Retinal pigment epithelial cell (primary cell): Measurements from ENCODE around the gene FNDC11.

ENCODE experiments used
- DNase-seq: peaks from one replicate; pipeline ENCODE4 v3.0.0-alpha.2; 2010; ENCODE audit warnings: low read depth
- H3K4me3 ChIP-seq: 2 replicates; pipeline ENCODE4 v1.5.1; 2011; ENCODE audit warnings: mild to moderate bottlenecking, low read length, control low read depth, moderate library complexity
- TF ChIP-seq, protein P1 (sequence below): conservative IDR thresholded peaks from 2 replicates; pipeline ENCODE4 v1.5.1; 2011; ENCODE audit warnings: low read depth, low read length, control low read depth, inconsistent platforms

The FNDC11 gene

DNA sequence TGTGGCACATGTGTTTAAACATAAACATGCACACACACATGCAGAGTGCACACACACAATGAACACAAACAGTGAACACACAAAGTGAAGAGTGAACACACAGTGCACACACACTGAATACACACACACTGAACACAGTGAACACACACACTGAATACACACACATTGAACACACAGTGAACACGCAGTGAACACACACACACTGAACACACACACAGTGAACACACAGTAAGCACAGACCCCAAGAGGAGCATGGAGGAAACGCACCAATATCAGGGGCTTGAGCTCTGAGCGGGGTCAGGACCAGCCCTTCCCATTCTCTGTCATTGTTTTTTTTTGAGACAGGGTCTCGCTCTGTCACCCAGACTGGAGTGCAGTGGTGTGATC, 37.2 kb downstream of the FNDC11 start:
- TF ChIP-seq, protein P1, sequence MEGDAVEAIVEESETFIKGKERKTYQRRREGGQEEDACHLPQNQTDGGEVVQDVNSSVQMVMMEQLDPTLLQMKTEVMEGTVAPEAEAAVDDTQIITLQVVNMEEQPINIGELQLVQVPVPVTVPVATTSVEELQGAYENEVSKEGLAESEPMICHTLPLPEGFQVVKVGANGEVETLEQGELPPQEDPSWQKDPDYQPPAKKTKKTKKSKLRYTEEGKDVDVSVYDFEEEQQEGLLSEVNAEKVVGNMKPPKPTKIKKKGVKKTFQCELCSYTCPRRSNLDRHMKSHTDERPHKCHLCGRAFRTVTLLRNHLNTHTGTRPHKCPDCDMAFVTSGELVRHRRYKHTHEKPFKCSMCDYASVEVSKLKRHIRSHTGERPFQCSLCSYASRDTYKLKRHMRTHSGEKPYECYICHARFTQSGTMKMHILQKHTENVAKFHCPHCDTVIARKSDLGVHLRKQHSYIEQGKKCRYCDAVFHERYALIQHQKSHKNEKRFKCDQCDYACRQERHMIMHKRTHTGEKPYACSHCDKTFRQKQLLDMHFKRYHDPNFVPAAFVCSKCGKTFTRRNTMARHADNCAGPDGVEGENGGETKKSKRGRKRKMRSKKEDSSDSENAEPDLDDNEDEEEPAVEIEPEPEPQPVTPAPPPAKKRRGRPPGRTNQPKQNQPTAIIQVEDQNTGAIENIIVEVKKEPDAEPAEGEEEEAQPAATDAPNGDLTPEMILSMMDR, result no peak
- no peak overlapping the region for H3K4me3 ChIP-seq
- DNase-seq, result no peak

DNA sequence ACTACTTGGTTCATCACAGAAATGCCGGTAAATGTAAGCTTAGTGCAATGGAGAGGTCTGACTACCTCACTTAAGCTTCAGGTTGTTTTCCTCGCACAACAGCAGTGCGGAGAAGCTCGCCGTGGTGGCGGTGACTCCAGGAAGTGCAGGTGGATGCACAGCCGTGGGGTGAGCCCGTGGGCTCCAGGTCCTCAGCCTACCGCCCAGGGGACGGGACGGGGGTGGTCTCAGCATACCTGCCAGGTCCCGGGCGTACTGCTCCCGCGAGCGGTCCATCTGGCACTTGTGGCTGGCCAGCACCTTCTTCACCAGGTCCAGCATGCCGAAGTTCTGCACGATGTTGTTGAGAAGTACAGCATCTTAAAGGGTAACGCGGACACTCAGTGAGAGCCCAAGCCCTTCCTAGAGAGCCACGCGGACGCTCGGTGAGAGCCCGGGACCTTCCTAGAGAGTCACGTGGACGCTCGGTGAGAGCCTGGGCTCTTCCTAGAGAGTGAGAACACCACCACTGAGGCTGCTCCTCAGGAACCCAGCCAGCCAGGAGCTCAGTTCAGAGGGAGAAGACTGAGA, 37.9 kb downstream of the FNDC11 start:
- H3K4me3 ChIP-seq, result no peak overlapping the region
- TF ChIP-seq, protein P1, result no peak
- DNase-seq, result no peak

DNA sequence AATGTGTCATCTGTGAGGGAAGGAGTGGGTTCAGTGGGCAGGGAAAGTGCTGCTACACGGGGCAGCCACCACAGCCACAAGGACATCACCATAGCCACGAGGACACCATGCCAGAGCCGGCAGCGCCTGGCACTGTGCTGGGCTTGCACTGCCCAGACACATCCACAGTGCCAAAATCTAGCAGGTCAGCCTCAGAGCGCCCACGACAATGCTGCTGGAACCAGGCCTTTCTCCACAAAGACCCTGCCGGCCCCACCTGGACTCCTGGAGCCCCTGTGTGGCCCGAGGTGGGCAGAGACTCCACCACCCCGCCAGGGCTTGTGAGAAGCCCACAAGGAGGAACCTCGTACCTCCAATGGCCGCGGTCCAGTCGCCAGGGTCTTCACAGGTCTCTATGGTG, 38.7 kb downstream of the FNDC11 start:
- DNase-seq, result no peak
- H3K4me3 ChIP-seq, result no peak overlapping the region
- TF ChIP-seq, protein P1, result no peak

DNA sequence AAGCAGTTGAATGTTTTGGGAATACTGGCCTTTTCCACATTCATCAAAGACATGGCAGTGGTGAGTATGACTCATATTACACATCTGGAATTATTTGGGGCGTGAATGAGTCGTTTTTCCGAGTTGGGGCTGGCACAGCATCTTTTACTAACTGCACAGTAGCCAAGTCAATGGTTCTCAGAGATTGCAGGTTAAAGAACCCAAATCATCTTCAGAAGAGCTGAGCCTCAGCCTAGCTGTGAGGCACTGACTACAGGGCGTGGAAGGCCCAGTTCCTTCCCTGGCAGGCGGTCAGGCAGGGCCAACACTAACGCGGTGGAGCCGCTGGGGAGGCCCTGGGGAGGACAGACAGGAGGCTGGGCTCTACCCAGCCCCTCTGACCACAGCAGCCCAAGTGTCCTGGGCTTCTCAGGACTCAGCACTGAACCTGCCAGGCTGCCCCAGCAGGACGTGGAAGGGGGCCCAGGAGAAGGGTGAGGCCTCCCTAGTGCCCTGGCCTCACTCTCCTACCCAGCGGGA, 40.1 kb downstream of the FNDC11 start:
- no peak for DNase-seq
- H3K4me3 ChIP-seq, result no peak overlapping the region
- TF ChIP-seq, protein P1, result no peak

DNA sequence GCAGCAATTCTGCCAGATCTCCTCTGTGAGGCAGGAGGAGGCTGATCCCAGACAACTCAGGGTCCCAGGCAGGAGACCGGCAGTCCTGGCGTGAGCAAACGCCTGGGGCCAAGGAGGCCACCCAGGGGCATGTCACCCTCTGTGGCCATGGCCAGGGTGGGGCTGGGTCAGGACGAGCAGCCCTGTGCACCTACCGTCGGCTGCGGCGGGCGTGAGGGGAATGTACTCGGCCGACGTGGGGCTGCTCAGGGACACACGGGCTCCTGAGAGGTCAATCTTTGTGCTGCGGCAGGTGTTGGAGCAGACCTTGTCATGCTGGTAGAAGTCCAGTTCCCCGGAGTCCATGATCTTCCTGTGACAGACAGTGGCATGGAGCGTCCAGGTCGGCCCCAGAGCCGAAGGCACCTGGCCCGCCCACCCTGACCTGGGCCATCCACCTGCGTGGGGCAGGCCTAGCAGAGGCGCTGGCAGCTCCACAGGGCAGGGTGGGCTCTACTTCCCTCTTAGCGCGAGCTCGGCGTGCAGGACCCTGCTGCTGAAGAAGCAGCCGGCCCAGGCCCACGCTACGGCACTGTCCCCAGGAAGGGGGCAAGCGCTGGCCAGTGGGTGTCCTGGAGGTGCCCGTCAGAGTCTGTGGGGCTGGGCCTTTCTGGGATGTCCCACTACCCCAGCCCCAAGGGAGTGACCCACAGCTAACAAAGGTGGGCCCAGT, 41.6 kb downstream of the FNDC11 start:
- TF ChIP-seq, protein P1, result no peak
- no peak for DNase-seq
- no peak overlapping the region for H3K4me3 ChIP-seq

DNA sequence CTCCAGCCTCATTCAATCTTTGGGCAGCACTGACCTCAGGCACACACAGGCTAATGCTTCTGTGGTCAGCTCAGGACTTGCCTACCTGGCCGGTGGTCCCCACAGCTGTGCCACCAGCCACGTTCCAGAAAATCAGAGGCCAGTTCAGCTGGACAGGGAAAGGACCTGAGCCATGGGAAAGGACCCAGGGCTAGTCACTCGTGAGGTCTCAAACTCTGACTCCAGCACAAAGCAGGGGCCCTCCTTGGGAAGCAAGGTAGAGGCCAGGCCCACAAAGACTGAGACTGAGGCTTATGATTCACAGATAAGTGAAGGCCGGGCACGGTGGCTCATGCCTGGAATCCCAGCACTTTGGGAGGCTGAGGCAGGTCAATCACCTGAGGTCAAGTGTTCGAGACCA, 42.5 kb downstream of the FNDC11 start:
- no peak overlapping the region for H3K4me3 ChIP-seq
- no peak for DNase-seq
- TF ChIP-seq, protein P1, result no peak

DNA sequence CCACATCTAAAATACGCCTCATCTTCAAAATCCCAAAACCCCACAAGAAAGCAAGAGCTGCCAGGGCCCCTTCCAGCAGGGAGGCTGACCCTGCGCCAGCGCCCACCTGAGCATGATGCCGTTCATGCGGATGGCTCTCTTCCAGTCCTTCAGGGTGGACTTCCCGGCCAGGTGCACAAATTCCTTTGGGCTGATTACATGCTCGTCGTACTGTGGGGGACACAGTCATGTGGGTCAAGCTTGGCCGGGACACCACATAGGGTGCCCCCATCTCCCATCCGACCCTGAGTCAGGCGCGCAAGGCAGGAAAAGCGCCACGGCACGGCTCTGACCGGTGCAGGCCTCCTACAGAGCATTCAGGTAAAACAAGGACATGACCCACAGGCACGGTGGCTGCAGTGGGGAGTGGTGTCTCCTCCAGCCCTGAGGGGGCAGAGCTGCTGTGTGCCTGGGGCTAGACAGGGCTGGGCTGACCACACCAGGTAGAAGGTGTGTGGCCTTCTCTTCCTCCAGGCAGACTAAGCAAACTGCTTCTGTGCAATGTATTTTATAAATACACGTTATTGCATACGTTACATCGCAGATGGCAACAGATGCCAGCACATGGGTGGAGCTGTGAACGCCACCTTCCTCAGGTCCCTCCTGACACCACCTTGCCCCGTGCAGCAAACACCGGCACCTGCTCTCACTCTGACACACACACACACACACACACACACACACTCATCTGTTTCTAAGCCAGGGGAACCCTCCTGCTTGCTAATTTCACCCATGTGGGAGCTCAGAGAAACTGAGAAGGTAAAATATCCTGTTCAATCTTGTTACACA, 43.9 kb downstream of the FNDC11 start:
- DNase-seq, result no peak
- no peak overlapping the region for H3K4me3 ChIP-seq
- TF ChIP-seq, protein P1, result no peak
